Adrenal gland (tissue), 12 donors: ENCODE results near the gene MCU. TPM values are rescaled to one million over a fixed set of nuclear protein-coding genes. Genes with fewer than 3 reads are reported as not detected.

Experiments
- DNase-seq, 7 donors: peaks; one replicate each; pipeline ENCODE4 v3.0.0-alpha.2; 2019 to 2020
- H3K27ac ChIP-seq, 5 donors: fragments of 200-600 bp; sonication (generic) in 4 of 5; 1 replicate in 3 of 5; 2 replicates in 2 of 5; pipeline versions ENCODE4 v1.5.1 to v1.8.0; 2016 to 2020; ENCODE audit warnings: mild to moderate bottlenecking in 1 of 5
- H3K27me3 ChIP-seq: fragments of 200-600 bp; 2 replicates; pipeline ENCODE4 v1.8.0; 2021
- H3K36me3 ChIP-seq, 2 donors: fragments of 200-600 bp; replicated peaks in 1 of 2; 1 replicate in 1 of 2; 2 replicates in 1 of 2; pipeline versions ENCODE4 v1.5.1 to v1.8.0; 2018 to 2022
- H3K4me1 ChIP-seq, 2 donors: fragments of 200-600 bp; replicated peaks in 1 of 2; 1 replicate in 1 of 2; 2 replicates in 1 of 2; pipeline versions ENCODE4 v1.5.1 to v1.8.0; 2018 to 2021
- H3K4me3 ChIP-seq, 4 donors: fragments of 200-600 bp; sonication (generic) in 3 of 4; one replicate each; pipeline ENCODE4 v1.5.1; 2016 to 2018
- H3K9me3 ChIP-seq, 3 donors: fragments of 200-600 bp; sonication (generic) in 1 of 3; replicated peaks in 1 of 3; 1 replicate in 2 of 3; 2 replicates in 1 of 3; pipeline versions ENCODE4 v1.5.1 to v1.8.0; 2016 to 2021
- POLR2A ChIP-seq, 2 donors: fragments of 450-650 bp; IDR thresholded peaks; one replicate each; pipeline ENCODE4 v1.6.1; 2017; ENCODE audit warnings: antibody characterized with exemption in 2 of 2, mild to moderate bottlenecking in 2 of 2, moderate library complexity in 1 of 2
- WGBS, 4 donors: extraction: QIAGEN DNeasy Blood & Tissue Kit in 2 of 4; methylation state at CpG; one replicate each; pipeline versions ENCODE4 v1.1.5 to v1.1.7; 2013 to 2017; 5-methylcytosine and 5-hydroxymethylcytosine counted together
- intact Hi-C, 2 donors: fragments of 100-400 bp; cut with DNase I; formaldehyde crosslinking; loops; one replicate each; pipeline versions ENCODE4 v1.14.1 to v1.15.0; 2022 to 2023
- polyA plus RNA-seq, 3 donors: library from polyadenylated mRNA; stranded (reverse); fragments of 200-250 nt in 2 of 3; fragments of 350-450 nt in 1 of 3; fragmentation: Illumina TruSeq in 1 of 3; extraction: RNeasy Lipid Tissue Mini Kit (QIAGEN cat#74804) in 1 of 3; gene quantifications; one replicate each; pipeline ENCODE4 v1.2.3, GENCODE V29; 2013 to 2014
- total RNA-seq, 9 donors: library from RNA; depleted of rRNA in 4 of 9; stranded (reverse); fragments of >200 nt in 4 of 9; fragments of 120-200 nt in 1 of 9; fragmentation: NEBNext Ultra II Directional in 1 of 9; extraction: Animal tissue kit (Norgen Biotek cat#: 25700) in 1 of 9; gene quantifications; one replicate each; pipeline versions ENCODE4 v1.1.0 to v1.2.4, GENCODE V29; 2013 to 2023
- TF ChIP-seq, protein P1 (sequence below), 6 experiments: fragments of 450-650 bp in 4 of 6; fragments of 200-600 bp in 2 of 6; sonication (generic) in 1 of 6; IDR thresholded peaks; 1 replicate in 5 of 6; 2 replicates in 1 of 6; pipeline versions ENCODE4 v1.5.1 to v1.8.0; 2016 to 2021; ENCODE audit warnings: antibody characterized with exemption in 6 of 6, mild to moderate bottlenecking in 2 of 6, moderate library complexity in 1 of 6
- donor health status: healthy with polysubstance abuse.
- donor health status: Bipolar disorder and iron deficiency.
- donor health status: DM: yes; HTN: yes; CAD: no.
- donor health status: DM: no; HTN: no; CAD: no.
- donor health status: DM: no; HTN: no; CAD: no.
- donor health status: DM: yes; HTN: yes; CAD: no.

Gene MCU
- total and polyA plus RNA-seq, 12 donors: 6.4 to 22.2 (median 14.9) TPM

DNA sequence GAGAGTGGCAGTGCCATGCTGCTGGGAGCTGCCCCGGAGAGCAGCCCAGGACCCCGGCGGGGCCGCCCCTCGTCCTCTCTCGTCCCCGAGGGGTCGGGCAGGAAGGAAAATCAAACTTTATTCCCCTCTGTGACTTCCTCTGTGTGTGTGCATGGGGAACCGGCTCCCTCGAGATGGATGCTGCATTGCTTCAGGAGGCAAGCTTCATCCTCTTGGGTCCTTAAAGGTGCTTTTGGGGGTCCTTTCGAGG, 726 bp downstream of the MCU start:
- H3K36me3 ChIP-seq: no peaks in the 10 kb centered on the region
- 0 to 1% (median 0%) methylated on average over 1 to 11 of the region's 11 CpGs for WGBS, 4 donors
- DNase-seq: no peak
- TF ChIP-seq, protein P1, sequence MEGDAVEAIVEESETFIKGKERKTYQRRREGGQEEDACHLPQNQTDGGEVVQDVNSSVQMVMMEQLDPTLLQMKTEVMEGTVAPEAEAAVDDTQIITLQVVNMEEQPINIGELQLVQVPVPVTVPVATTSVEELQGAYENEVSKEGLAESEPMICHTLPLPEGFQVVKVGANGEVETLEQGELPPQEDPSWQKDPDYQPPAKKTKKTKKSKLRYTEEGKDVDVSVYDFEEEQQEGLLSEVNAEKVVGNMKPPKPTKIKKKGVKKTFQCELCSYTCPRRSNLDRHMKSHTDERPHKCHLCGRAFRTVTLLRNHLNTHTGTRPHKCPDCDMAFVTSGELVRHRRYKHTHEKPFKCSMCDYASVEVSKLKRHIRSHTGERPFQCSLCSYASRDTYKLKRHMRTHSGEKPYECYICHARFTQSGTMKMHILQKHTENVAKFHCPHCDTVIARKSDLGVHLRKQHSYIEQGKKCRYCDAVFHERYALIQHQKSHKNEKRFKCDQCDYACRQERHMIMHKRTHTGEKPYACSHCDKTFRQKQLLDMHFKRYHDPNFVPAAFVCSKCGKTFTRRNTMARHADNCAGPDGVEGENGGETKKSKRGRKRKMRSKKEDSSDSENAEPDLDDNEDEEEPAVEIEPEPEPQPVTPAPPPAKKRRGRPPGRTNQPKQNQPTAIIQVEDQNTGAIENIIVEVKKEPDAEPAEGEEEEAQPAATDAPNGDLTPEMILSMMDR (IDR thresholded peaks at IDR 0.05): no peak
- intact Hi-C loops: loop anchor here (5.0 to 10.0 kb wide), 2 partner anchors 140 to 142 kb away; no protein-coding TSS in a partner anchor
- H3K9me3 ChIP-seq: no peaks in the 10 kb centered on the region
- H3K4me1 ChIP-seq: peaks cover 0 to 27% of the 10 kb centered on the region in 2 donors
- peak overlapping the region; percentile 3 to 95 (median 40) for H3K4me3 ChIP-seq
- H3K27ac ChIP-seq: peak overlapping the region in 4 of 5 donors; percentile 61 to 96 (median 94)
- H3K27me3 ChIP-seq: no peaks in the 10 kb centered on the region

DNA sequence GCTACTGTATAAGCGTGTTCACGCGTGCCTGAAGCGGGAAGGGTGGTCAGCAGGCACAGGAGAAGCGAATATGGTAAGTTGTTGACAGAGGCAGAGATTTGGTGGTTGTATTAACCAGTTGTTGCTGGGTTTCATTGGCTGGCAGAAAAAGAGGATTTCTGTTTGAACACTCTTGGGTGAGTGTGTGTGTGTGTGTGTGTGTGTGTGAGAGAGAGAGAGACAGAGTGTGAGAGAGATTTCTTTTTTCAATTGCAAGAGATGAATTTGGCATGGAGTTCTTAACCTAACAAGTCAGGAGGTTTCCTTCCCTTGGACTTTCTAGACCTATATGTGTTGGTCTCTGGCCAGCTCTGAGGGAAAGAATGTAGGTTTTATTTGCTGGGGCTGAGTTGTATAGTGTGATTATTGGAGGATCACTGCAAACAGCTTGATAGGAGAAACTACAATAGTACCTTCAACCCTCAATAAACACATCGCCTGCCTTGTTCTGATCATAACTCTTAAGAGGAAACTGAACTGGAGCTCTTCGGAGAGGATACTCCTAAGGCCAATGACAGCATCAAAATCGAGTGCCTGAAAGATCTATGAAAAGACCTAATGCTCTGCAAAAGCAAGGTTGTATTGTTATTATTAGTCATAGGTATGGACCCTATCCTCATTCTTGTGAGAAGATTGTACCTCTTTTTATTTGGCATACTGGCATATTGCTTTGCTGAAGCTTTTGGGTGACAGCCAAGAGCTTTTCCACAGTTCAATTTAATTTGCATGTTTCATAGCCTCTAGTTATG, 1.2 kb downstream of the MCU start:
- peak overlapping the region; percentile 3 to 95 (median 40) for H3K4me3 ChIP-seq

DNA sequence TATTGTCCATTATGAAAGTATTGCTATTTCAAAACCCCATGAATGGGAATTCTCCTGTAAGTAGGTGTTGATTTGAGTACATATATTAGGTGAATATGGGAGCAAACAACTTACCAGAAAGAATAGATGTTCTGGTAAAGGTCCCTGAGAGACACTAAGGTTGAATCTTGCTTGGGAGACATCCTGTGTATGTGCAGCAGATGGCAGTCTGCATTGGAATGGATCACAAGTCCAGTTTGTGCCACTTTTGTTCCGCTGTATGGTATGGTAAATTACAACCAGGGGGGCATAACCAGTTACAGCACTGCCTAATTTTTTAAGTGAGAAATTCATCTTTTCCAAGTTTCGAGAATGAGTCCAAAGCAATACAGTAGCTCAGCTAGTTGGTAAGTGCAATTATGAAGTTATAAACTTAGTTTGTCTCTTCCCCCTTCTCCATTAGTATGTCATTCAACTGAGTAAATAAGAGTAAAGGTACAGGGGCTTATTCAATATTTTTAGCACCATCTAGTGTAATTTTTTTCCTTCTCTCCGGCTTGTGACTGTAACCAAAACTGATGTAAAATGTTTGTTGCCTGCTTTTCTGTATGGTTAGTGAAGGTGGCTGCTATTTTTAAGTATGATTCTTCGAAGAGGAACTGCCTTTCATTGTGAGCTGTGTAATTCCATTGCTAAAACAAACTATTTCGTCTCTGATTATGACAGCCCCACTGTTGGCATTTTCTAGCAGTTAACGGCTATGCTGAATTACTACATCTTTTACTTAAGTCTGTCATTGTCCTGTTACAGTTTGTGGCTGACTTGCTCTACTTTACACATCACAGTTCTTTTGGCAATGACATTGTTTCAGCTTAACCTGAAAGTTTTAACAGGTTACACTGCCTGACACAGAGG, 2.8 kb downstream of the MCU start:
- Histone ChIP-seq H3K9me3 (no peaks in the 10 kb centered on the region), H3K36me3 (no peaks in the 10 kb centered on the region), H3K4me1 (peaks cover 0 to 27% of the 10 kb centered on the region in 2 donors), H3K4me3 (no peak overlapping the region), H3K27ac (no peak overlapping the region), H3K27me3 (no peaks in the 10 kb centered on the region)
- DNase-seq: peak in 3 of 7 donors; percentile 16 to 39 (median 25)
- TF ChIP-seq, protein P1 (IDR thresholded peaks at IDR 0.05): peak; percentile 6 to 49 (median 44)
- no peak for TF ChIP-seq POLR2A (IDR thresholded peaks at IDR 0.05)
- intact Hi-C loops: loop anchor here (5.0 to 10.0 kb wide), 3 partner anchors 138 to 332 kb away; no protein-coding TSS in a partner anchor
- WGBS, 4 donors: 41 to 56% (median 51%) methylated on average over 6 of the region's 6 CpGs

More for the DNA sequence above, 1.2 kb downstream of the MCU start:
- Histone ChIP-seq H3K27me3 (no peaks in the 10 kb centered on the region), H3K27ac (peak overlapping the region in 3 of 5 donors; percentile 93 to 96 (median 94)), H3K36me3 (no peaks in the 10 kb centered on the region), H3K4me1 (peaks cover 0 to 27% of the 10 kb centered on the region in 2 donors), H3K9me3 (no peaks in the 10 kb centered on the region)
- intact Hi-C loops: loop anchor here (5.0 to 10.0 kb wide), 2 partner anchors 139 to 142 kb away; no protein-coding TSS in a partner anchor
- WGBS, 4 donors: 12 to 15% (median 13%) methylated on average over 8 of the region's 8 CpGs
- DNase-seq: no peak
- no peak for TF ChIP-seq POLR2A (IDR thresholded peaks at IDR 0.05)
- TF ChIP-seq, protein P1 (IDR thresholded peaks at IDR 0.05): no peak

DNA sequence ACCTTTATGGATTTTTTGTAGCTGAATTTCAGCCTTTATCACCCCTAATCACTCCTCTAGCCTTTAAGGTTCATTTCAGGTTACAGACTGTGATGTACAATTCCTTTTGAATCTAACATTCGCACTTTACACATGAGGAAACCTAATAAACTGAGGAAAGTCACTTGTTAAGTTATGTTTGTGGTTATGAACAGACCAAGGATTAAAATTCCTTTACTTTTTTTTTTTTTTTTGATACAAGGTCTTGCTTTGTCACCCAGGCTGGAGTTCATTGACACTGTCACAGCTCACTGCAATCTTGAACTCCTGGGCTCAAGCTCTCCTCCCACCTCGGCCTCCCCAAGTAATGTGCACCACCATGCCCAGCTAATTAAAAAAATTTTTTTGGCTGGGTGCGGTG, 3.6 kb downstream of the MCU start:
- intact Hi-C loops: loop anchor here (5.0 to 10.0 kb wide), 2 partner anchors 139 to 333 kb away; no protein-coding TSS in a partner anchor
- Histone ChIP-seq H3K36me3 (no peaks in the 10 kb centered on the region), H3K27ac (no peak overlapping the region), H3K9me3 (no peaks in the 10 kb centered on the region), H3K27me3 (no peaks in the 10 kb centered on the region), H3K4me3 (no peak overlapping the region), H3K4me1 (peaks cover 0 to 27% of the 10 kb centered on the region in 2 donors)
- WGBS, 4 donors: 77 to 86% (median 82%) methylated on average over 3 of the region's 3 CpGs
- no peak for DNase-seq
- TF ChIP-seq, protein P1 (IDR thresholded peaks at IDR 0.05): no peak
- TF ChIP-seq POLR2A (IDR thresholded peaks at IDR 0.05): no peak
